ENCODE measurements around the gene OR6S1. TPM values are rescaled to one million over a fixed set of nuclear protein-coding genes. Genes with fewer than 3 reads are reported as not detected.

Gene OR6S1
- total and polyA plus RNA-seq, 2 donors = not detected

- 84% methylated on average over 5 of the region's 5 CpGs for WGBS
- Histone ChIP-seq H3K27ac (ENCODE audit: low read depth) (no peak overlapping the region), H3K4me3 (ENCODE audit: low read depth, low read length) (no peak overlapping the region), H3K4me1 (ENCODE audit: insufficient read depth) (no peaks in the 10 kb centered on the region), H3K36me3 (ENCODE audit: insufficient read depth) (no peaks in the 10 kb centered on the region)
- no peak for DNase-seq (ENCODE audit: extremely low spot score)
Measured at GRCh38 chr14:20615996-20616395, 25.5 kb downstream of the OR6S1 start.

GRCh38 chr14:20614038-20614840 is 27.3 kb downstream of the OR6S1 start:
- H3K4me3 ChIP-seq (ENCODE audit: low read depth, low read length) = peak overlapping the region; percentile 33
- no peaks in the 10 kb centered on the region for H3K4me1 ChIP-seq (ENCODE audit: insufficient read depth)
- DNase-seq (ENCODE audit: extremely low spot score) = no peak
- no peaks in the 10 kb centered on the region for H3K36me3 ChIP-seq (ENCODE audit: insufficient read depth)
- WGBS = 7% methylated on average over 17 of the region's 17 CpGs
- peak overlapping the region; percentile 55 for H3K27ac ChIP-seq (ENCODE audit: low read depth)

DNA sequence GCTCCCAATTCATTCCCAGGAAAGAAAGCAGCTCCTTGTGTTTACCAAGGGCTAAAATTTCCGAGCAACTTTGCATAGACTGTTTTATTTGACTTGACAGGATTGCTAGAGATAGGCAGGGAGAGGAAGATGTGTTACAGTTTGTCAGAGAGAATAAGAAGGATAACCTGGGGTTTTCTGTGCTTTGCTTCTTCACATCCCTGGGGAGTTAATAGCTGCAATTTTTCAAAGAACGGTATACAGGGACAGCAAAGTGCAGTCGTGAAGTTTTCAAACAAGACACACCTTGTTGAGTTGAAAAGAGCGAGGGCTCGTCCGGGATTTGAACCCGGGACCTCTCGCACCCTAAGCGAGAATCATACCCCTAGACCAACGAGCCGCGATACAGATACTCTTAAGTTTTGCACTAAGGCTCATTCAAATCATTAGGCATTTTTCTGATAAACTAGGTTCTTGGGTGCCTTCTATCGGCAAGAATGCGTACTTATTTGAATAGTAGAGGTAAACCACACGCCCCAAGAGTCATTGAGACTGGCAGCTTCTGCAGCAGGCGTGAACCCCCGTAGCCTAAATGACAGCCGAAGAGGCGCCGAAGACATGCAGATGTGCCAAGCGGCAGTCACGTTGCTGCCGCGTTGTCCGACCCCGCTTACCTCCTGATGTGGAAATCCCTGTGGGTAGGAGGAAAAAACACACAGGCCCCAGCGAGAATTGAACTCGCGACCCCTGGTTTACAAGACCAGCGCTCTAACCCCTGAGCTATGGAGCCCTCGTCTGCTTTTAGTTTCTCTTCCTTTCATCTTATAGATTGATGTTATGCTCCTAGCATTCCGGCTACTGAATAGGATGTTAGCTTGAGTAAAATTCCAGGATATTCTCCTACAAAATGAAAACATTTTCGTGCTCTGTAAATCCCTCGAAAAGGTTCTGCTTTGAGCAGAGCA is 28.1 kb downstream of the OR6S1 start:
- Histone ChIP-seq H3K36me3 (ENCODE audit: insufficient read depth) (no peaks in the 10 kb centered on the region), H3K27ac (ENCODE audit: low read depth) (peak overlapping the region; percentile 55), H3K4me3 (ENCODE audit: low read depth, low read length) (peak overlapping the region; percentile 33), H3K4me1 (ENCODE audit: insufficient read depth) (no peaks in the 10 kb centered on the region)
- DNase-seq (ENCODE audit: extremely low spot score) = peak; percentile 95
- under 1% methylated on average over 34 of the region's 34 CpGs for WGBS

GRCh38 chr14:20612403-20612802 is 29.1 kb downstream of the OR6S1 start:
- no peak overlapping the region for H3K4me3 ChIP-seq (ENCODE audit: low read depth, low read length)
- no peaks in the 10 kb centered on the region for H3K36me3 ChIP-seq (ENCODE audit: insufficient read depth)
- WGBS = 39% methylated on average over 5 of the region's 5 CpGs
- DNase-seq (ENCODE audit: extremely low spot score) = no peak
- no peaks in the 10 kb centered on the region for H3K4me1 ChIP-seq (ENCODE audit: insufficient read depth)
- H3K27ac ChIP-seq (ENCODE audit: low read depth) = no peak overlapping the region

GRCh38 chr14:20611277-20611676 is 30.2 kb downstream of the OR6S1 start:
- DNase-seq (ENCODE audit: extremely low spot score) = no peak
- Histone ChIP-seq H3K4me3 (ENCODE audit: low read depth, low read length) (no peak overlapping the region), H3K36me3 (ENCODE audit: insufficient read depth) (no peaks in the 10 kb centered on the region), H3K27ac (ENCODE audit: low read depth) (no peak overlapping the region), H3K4me1 (ENCODE audit: insufficient read depth) (no peaks in the 10 kb centered on the region)
- 64% methylated on average over 4 of the region's 4 CpGs for WGBS

GRCh38 chr14:20610002-20610765 is 31.3 kb downstream of the OR6S1 start:
- no peaks in the 10 kb centered on the region for H3K4me1 ChIP-seq (ENCODE audit: insufficient read depth)
- no peaks in the 10 kb centered on the region for H3K36me3 ChIP-seq (ENCODE audit: insufficient read depth)
- peak overlapping the region; percentile 74 for H3K4me3 ChIP-seq (ENCODE audit: low read depth, low read length)
- H3K27ac ChIP-seq (ENCODE audit: low read depth) = no peak overlapping the region
- peak; percentile 71 for DNase-seq (ENCODE audit: extremely low spot score)
- 4% methylated on average over 27 of the region's 27 CpGs for WGBS

- H3K27ac ChIP-seq (ENCODE audit: low read depth) = peak overlapping the region; percentile 62
- no peaks in the 10 kb centered on the region for H3K4me1 ChIP-seq (ENCODE audit: insufficient read depth)
- DNase-seq (ENCODE audit: extremely low spot score) = peak; percentile 87
- WGBS = under 1% methylated on average over 44 of the region's 44 CpGs
- peak overlapping the region; percentile 74 for H3K4me3 ChIP-seq (ENCODE audit: low read depth, low read length)
- no peaks in the 10 kb centered on the region for H3K36me3 ChIP-seq (ENCODE audit: insufficient read depth)
Measured at GRCh38 chr14:20609215-20610001, 32.1 kb downstream of the OR6S1 start.

DNA sequence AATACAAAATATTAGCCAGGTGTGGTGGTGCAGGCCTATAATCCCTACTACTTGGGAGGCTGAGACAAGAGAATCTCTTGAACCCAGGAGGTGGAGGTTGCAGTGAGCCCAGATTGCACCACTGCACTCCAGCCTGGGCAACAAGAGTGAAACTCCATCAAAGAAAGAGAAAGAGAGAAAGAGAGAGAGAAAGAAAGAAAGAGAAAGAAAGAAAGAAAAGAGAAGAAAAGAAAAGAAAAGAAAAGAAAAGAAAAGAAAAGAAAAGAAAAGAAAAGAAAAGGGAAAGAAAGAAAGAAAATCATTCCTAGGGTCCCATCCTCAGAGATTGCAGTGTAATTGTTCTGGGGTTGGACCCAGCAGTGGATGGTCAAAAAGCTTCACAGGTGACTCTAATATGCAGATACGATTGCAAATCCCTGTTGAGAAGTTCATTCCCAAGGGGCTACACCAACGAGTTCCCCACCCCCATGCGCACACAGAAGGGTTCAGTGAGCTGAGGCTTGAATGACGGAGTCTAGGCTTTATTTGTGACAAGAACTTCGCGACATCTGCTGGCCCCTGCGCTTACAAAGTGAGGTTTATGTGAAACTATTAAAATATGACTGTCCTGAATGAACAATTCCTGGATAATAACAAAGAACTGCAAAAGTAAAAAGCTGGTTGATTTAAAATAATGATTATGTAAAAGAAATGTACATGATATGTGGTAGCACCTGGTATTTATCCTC is 32.9 kb downstream of the OR6S1 start:
- 61% methylated on average over 7 of the region's 7 CpGs for WGBS
- no peaks in the 10 kb centered on the region for H3K4me1 ChIP-seq (ENCODE audit: insufficient read depth)
- no peak overlapping the region for H3K27ac ChIP-seq (ENCODE audit: low read depth)
- no peak overlapping the region for H3K4me3 ChIP-seq (ENCODE audit: low read depth, low read length)
- H3K36me3 ChIP-seq (ENCODE audit: insufficient read depth) = no peaks in the 10 kb centered on the region
- DNase-seq (ENCODE audit: extremely low spot score) = no peak

- WGBS = 68% methylated on average over 5 of the region's 5 CpGs
- Histone ChIP-seq H3K4me1 (ENCODE audit: insufficient read depth) (no peaks in the 10 kb centered on the region), H3K27ac (ENCODE audit: low read depth) (no peak overlapping the region), H3K36me3 (ENCODE audit: insufficient read depth) (no peaks in the 10 kb centered on the region), H3K4me3 (ENCODE audit: low read depth, low read length) (no peak overlapping the region)
- DNase-seq (ENCODE audit: extremely low spot score) = no peak
Measured at GRCh38 chr14:20607617-20608016, 33.9 kb downstream of the OR6S1 start.

- Histone ChIP-seq H3K4me3 (ENCODE audit: low read depth, low read length) (no peak overlapping the region), H3K36me3 (ENCODE audit: insufficient read depth) (no peaks in the 10 kb centered on the region), H3K27ac (ENCODE audit: low read depth) (no peak overlapping the region), H3K4me1 (ENCODE audit: insufficient read depth) (no peaks in the 10 kb centered on the region)
- WGBS = 61% methylated on average over 2 of the region's 2 CpGs
- DNase-seq (ENCODE audit: extremely low spot score) = no peak
Measured at GRCh38 chr14:20606902-20607242, 34.6 kb downstream of the OR6S1 start.

DNA sequence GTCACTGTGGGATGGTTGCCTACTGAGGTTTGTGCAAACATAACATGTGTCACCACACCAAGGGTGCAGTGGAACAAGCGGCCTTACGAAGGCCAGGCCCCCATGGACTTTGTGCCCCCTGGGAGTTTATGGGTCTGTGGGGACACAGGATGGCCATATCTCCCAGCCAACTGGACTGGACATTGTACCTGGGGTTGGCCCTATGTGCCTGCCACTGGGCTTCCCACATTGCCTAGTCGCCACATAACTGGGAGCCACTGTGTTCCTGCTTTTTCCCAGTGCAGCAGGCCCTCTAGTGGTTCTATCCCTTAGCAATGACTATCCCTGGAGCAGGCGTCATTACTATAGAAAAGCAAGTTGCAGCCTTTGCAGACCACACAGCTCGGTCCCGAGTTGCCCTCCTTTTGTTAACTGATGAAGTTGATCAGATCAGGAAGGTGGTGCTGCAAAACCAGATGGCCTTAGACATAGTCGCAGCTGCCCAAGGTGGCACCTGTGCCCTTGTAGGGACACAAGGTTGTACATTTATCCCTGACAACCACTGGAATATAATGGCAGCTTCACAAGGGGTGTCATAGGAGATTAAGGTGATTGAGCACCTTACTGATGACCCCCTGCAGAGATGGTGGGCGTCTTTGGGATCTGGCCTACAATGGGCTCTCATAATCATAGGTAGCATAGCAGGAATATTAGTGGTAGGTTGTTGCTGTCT is 35.1 kb downstream of the OR6S1 start:
- no peak overlapping the region for H3K27ac ChIP-seq (ENCODE audit: low read depth)
- 40% methylated on average over 8 of the region's 8 CpGs for WGBS
- no peak for DNase-seq (ENCODE audit: extremely low spot score)
- H3K4me1 ChIP-seq (ENCODE audit: insufficient read depth) = no peaks in the 10 kb centered on the region
- no peaks in the 10 kb centered on the region for H3K36me3 ChIP-seq (ENCODE audit: insufficient read depth)
- H3K4me3 ChIP-seq (ENCODE audit: low read depth, low read length) = no peak overlapping the region

All from urinary bladder (tissue), 4 donors.